GM15510 (cell line): ENCODE measurements around the gene MMEL1.

ENCODE experiments used
- POLR2A ChIP-seq: IDR thresholded peaks from 3 replicates; pipeline ENCODE4 v1.6.1; 2011; ENCODE audit warnings: borderline replicate concordance; ENCODE audit not compliant: insufficient read length; ENCODE audit errors: extremely low read depth

MMEL1 gene

DNA sequence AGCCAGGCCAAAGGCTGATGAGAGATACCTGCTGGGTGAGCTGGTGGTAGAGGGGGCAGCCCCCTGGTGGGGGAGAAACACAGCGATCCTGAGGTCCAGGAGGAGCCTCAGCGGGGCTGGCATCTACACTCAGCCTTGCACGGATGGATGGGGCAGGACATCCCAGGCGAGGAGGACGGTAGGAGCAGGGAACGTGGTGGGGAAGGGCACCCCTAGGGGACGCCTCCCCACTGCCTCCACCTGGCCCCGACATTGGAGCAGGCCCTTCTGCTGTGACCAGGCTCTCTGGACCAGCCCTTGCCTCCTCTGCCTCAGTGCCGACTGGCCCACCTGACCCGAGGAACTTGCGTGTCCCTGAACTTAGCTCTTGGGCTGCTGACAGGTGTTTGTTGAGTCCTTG, 6.4 kb upstream of the MMEL1 start:
- no peak for TF ChIP-seq POLR2A

DNA sequence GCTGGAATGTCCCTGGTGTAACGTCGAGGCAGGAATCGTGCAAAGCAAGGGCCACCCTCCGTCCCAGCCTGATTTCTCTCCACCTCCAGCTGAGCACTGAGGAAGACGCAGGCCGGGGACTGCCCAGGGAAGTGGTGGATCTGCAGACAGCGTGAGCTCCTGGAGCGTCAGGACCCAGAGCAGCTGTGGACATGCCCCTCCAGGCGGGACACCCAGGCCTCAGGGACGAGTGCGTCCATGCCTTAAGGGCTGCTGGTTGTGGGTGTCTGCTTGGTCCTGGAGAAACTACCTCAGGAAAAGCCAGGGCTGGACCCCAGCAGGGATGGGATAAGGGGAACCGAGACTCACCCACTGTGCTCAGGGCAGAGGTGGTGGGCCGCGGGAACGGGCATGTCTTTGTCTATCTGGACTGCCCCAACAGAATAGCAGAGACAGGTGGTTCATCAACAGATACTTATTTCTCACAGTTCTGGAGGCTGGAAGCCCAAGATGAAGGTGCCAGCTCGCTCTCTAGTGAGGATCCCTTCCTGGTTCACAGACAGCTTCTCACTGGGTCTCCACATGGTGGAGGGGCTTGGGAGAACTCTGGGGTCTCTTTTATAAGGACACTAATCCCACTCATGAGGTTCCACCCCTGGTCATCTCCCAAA, 5.8 kb upstream of the MMEL1 start:
- TF ChIP-seq POLR2A: no peak

DNA sequence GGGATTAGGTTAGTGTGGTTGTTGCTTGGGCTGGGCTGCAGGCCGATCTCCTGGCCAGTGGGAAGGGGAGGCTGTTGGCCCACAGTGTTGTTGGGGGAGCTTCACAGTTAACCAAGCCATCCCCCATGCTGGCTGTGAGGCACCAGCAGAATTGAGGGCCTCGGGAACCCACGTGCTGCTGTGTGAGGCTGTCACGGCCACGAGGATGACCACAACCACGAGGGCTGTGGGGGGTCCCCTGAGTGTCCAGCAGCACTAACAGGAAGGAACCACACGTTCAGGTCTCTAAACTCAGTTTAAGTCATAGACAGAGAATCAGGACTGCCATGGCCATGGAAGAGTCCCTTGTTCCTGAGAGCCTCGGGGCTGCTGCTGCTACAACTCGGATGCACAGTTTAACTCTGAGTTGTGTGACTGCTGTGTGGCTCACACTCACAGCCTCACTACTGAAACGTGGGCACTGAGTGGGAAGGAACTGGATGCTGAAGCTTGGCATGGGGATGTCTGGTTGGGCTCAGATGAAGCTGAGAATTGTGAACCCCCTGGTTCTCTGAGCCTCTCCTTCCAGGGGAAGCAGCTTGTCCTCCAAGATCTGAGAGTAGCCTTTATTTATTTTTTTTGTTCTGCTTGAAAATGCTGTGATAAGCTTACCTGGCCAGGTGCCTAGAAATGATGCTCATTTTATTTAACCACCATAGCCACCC, 4.8 kb upstream of the MMEL1 start:
- no peak for TF ChIP-seq POLR2A

DNA sequence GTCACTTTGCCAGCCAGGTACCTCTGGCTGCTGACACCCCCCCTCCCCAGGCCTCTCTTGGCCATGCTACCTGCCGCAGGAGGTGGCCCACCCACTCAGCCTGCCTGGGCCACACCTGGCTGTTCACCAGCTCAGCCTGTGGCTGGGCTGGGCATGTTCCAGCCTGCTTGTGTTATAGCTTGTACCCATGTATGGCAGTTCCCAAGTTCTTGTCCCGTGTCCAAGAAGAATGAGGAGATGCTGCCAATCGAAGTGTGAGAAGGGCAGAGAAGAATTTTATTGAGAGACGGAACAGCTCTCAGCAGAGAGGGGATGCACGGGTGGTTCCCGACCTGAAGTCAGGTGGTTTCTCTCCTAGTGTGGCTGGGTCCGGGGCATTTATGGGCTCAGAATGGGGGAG, 3.9 kb upstream of the MMEL1 start:
- TF ChIP-seq POLR2A: no peak

DNA sequence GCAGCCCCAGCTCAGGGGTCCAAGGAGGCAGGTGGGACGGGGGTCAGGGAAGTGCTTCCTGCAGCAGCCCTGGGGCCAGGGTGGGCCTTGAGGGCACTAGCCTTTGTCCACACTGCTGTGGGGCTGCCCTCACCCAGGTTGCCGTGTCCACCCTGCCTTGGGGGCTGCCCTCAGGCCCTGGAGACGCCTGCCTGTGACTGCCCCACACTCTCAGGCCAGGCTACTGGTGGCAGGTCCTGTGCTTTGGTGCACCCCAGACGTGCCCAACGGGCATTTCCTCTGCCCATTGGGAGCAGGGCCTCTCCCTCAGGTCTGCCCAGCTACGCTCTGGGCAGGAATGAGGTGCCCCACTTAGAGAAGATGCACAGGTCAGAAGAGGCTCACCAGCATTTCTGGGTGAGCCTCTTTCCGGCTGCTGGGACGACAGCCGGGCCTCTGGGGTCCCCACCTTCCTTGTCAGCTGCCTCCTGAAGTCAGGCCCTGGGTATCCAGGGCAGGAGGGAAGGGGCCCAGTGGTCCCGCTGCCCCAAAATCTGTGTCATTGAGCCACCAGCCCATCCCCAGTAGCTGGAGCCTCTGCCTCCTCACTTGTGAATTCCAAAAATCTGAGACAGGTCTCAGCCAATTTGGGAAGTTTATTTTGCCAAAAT, 2.7 kb upstream of the MMEL1 start:
- TF ChIP-seq POLR2A: no peak

DNA sequence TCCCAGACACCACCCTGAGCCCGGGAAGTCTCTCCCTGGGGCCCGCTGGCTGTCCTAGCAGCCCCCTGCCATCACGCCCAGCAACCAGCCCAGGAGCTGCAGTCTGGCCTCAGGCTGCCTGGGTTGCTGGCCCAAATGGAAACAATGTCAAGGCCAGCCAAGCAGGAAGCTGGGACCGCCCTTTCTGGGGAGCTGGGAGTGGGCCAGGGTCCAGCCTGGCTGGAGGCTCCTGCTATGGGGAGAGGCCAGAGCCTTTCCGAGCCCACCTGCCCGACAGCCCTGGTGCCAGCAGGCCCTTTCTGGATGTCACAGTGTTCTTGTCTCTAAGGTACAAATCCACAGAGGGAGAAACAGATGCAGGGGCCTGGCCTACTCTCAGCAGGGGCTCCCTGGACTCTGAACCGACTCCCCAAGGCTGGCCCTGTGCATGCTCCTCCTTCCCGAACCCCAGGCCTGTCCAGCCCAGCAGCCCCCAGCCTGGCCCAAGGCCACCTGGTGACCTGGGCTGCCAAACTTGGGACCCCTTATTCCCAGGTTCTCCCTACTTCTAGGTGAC, 1.2 kb upstream of the MMEL1 start:
- no peak for TF ChIP-seq POLR2A

DNA sequence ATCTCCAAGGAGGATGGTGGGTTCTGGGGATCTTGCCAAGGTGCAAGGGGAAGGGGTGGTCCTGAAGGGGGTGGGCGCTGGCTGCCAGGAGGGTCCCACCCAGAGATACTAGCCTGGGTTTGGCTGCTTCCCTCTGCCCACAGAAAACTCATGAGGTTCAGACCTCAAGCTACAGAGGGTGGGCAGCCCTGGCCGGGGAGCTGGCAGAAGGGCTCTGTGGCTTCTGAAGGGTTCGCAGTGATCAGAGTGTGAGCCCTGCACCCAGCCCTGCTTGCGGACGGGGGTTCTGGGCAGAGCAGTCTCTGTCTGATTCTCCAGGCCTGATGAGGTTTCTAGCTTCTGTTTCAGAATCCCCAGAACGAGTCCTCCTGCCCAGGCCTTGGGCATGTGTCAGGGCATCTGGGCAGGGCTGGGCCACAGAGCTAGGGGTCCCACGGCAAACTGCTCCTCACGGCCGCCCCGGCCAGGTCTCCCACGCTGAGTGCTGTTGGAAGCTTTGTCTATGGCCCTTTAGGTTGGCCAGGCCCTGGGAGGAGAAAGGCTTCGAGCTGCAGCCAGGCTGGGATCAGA, 635 bp upstream of the MMEL1 start:
- TF ChIP-seq POLR2A: no peak

DNA sequence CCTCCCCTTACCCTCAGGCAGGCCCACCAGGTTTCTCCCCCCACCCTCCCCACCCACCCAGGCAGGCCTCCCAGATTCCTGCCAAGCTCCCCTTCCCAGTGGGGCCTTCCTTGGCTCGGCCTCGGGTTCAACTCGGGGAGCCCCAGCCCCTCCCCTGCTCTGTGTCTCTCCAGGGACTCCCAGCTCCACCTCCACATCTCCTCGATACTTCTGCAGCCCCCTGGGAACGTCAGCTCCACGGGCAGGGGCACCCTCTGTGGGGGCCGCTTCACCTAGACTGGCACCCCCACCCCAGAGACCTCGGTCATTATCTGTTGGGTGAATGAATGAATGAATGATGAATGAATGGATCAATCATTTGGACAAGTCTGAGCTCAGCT, 775 bp downstream of the MMEL1 start:
- TF ChIP-seq POLR2A: no peak

DNA sequence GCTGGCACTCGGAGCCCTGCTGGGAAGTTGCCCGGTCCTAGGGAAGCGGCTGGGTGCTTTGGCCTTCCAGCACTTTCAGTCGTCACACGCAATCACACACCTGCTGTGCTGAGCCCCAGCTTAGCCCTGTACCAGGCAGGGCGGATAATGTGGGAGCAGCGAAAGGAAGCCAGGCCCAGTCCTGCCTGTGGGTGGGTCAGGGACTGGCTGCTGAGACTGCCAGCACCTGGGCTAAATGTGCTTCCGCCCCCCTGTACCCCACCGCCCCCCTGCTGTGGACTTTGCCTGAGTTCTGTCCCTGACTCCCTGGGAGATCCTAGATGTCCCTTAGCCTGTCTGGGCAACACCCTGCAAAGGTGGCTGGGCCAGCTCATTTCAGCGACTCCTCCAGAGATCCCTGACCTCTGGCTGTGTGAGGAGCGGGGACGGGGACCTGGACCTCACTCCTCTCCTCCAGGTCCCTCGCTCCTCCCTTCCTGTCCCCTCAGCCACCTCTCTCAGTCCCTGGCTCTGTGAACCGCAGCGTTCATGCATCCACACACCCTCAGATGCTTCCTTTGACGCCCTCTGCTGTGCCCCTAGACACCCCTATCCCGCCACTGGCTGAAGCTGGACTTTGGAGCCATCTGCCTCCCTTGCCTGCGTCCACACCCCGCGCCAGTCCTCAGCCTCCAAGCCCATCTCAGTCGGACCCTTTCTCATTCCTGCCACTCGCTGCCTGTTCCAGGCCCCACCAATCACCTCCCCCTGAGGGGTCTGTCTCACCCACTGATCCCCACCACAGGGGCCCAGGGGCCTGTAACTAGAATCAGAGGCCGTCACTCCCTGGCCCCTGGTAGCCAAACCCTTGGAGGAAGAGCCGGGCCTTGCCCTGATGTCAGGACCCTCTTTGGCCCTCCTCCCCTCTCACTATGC, 1.4 kb downstream of the MMEL1 start:
- TF ChIP-seq POLR2A: no peak

DNA sequence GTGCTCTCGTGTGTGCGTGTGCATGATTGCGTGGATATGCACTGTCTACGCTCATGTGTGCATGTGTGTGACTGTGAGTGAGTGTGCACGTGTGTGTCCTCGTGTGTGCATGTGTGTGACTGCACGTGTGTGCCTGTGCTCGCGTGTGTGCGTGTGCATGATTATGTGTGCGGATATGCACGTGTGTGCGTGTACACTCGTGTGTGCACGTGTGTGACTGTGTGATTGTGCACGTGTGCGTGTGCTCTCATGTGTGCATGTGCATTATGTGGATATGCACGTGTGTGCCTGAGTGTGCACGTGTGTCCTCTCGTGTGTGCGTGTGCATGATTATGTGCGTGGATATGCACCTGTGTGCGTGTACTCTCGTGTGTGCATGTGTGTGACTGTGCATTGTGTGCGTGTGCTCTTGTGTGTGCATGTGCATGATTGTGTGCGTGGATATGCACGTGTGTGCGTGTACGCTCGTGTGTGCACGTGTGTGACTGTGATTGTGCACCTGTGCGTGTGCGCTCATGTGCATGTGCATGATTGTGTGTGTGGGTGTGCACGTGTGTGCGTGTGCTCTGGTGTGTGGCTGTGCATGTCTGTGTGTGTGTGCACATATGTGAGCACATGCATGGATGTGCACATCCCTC, 2.2 kb downstream of the MMEL1 start:
- no peak for TF ChIP-seq POLR2A

DNA sequence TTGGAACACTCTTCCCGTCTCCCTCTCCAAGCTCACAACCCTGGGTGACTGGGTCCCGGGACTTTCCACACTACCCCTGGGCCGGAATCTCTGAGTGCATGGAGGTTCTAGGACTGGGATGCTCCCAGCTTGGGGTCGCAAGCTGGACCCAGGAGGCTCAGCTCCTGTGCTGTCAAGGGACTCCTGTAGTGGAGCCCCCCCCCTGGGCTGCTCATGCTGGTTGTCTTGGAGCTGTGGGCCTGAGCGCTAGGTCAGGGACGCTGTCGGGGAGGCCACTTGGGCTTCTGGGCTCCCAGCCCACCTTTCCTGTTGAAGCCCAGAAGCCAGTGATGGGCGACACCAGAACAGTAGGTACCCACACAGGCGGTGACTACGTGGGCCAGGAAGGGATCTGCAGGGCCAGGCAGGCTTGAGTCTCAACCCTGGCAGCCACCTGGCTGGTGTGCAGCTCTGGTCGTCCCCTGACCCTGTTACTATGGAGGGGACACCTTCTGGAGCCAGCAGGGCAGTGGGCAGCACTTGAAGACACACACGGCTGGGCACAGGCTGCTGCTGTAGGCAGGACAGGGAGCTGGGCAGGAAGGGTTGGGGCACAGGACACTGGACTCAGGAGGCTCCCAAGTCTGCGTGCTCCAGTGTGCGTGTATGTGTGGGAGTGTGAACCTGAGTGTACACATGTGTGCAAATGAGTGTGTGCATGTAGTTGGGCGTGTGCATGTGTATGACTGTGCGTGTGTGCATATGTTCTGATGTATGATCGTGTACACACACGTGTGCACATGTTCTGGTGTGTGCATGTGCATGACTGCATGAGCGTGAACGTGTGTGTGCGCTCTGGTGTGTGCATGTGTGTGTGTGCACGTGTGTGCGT, 3.0 kb downstream of the MMEL1 start:
- TF ChIP-seq POLR2A: no peak

DNA sequence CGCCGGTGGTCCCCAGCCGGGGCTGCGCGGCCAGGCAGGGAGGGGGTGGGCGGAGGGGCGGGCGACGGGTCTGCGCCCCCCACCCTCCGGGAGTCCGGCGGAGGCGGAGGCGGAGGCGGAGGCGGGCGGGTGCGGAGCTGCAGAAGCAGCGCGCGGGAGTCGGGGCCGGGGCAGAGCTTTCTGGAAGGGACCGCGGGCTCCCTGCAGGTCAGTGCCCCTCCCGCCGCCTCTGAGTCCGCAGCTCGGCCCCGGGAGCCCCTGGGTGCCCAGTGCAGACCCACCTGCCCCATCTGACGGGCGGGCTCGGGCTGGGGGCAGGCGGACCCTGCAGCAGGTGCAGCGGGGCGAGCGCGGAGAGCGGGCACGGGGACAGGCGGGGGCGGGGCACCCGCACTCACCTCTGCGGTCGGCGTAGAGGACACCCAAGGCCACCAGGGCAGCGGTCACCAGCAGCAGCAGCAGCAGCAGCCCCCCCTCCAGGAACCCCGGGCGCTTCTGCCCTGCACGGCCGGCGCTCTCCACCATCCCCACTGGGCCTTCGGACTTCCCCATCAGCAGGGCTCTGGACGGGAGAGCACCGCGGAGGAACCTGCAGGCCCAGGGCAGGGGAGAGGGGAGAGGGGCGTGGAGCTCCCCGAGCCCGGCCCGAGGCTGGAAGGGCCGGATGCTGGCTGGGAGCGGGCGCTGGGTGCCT, 3.7 kb downstream of the MMEL1 start:
- TF ChIP-seq POLR2A: no peak

DNA sequence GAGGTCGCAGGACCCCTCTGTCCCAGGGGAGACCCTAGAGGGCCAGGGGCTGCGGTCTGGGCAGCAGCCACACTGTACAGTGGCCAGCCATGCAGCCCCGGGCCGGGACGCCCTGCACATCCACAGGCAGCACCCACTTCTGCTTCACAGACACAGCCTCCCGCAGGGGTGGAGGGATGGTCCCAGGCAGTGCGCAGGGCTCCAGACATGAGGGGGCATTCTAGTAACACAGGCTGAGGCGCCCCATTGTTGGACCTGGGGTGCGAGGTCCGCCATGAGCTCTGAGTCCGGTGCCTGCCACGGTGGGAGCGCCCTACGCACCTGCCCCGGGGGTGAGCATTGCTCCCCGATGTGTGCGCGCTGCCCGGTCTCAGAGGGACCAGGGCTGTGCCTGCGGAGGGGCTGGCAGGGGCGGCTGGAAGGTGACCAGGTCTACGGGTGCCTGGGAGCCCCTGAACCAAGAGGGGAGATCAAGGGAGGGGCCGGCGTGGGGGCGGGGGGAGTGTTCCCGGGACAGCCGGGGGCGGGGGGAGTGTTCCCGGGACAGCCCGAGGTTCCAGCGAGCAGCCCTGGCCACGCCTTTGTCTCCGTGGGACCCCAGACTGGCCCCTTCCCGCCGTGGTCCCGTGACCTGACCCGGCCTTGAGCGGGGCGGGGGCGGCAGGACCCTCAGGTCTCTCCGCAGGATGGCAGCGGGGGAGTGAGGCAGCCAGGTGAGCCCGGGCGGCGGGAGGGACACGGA, 4.5 kb downstream of the MMEL1 start:
- TF ChIP-seq POLR2A: no peak

DNA sequence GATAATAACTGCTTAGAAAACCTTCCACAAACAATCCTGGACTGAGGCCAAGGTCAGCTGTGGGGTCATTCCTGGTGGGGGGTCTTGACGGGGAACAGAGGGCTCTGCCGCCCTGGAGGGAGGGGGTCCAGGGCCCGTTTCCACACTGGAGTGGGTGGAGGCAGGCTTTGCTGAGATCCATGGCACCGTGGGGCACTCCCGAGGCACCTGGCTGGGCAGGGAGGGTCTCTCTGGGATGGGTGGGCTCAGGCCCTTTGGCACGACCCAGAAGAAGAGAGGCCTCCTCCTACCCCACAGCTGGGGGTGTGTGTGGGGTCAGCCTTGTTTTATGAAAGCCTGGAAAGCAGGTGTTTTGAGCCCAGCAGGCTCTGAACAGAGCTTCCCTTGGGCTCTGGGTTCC, 5.1 kb downstream of the MMEL1 start:
- TF ChIP-seq POLR2A: no peak
